Right forelimb (tissue), 1 donor: ENCODE results near the gene COQ2.
A peak's percentile ranks its signal among the peaks of the same experiment; 100 is the strongest.
"Not testable (repeated sequence)": the region's sequence is repeated elsewhere in the genome, so short reads cannot be mapped to it uniquely, and the experiment has no call there.

ENCODE experiments used
- DNase-seq: peaks from one replicate; pipeline ENCODE4 v3.0.0-alpha.2; 2018

Gene COQ2

GRCh38 chr4:83282049-83282535 lies 2.5 kb downstream of the COQ2 start:
- peak; percentile 48 for DNase-seq

- DNase-seq: no peak
Measured at GRCh38 chr4:83281307-83281706, 3.3 kb downstream of the COQ2 start.

- no peak for DNase-seq
Measured at GRCh38 chr4:83276299-83277040, 8.1 kb downstream of the COQ2 start.

- not testable (repeated sequence) for DNase-seq
Measured at GRCh38 chr4:83273926-83274325, 10.7 kb downstream of the COQ2 start.

GRCh38 chr4:83272900-83273299 lies 11.7 kb downstream of the COQ2 start:
- no peak for DNase-seq

- DNase-seq: no peak
Measured at GRCh38 chr4:83269256-83269655, 15.3 kb downstream of the COQ2 start.

- DNase-seq: no peak
Measured at GRCh38 chr4:83268491-83268890, 16.1 kb downstream of the COQ2 start.

GRCh38 chr4:83267830-83268475 lies 16.6 kb downstream of the COQ2 start:
- no peak for DNase-seq

- DNase-seq: no peak
Measured at GRCh38 chr4:83267121-83267829, 17.3 kb downstream of the COQ2 start.

GRCh38 chr4:83266689-83267088 lies 17.9 kb downstream of the COQ2 start:
- DNase-seq: no peak

GRCh38 chr4:83263106-83263505 lies 21.5 kb downstream of the COQ2 start:
- DNase-seq: no peak

GRCh38 chr4:83262682-83263081 lies 21.9 kb downstream of the COQ2 start:
- DNase-seq: no peak

GRCh38 chr4:83261307-83261706 lies 23.3 kb downstream of the COQ2 start:
- no peak for DNase-seq

GRCh38 chr4:83259586-83259985 lies 25.0 kb downstream of the COQ2 start:
- DNase-seq: no peak

- DNase-seq: no peak
Measured at GRCh38 chr4:83258461-83258860, 26.1 kb downstream of the COQ2 start.

- DNase-seq: no peak
Measured at GRCh38 chr4:83257811-83258210, 26.8 kb downstream of the COQ2 start.

GRCh38 chr4:83255584-83255983 lies 29.0 kb downstream of the COQ2 start:
- DNase-seq: no peak

- DNase-seq: no peak
Measured at GRCh38 chr4:83252782-83253405, 31.7 kb downstream of the COQ2 start.

GRCh38 chr4:83251447-83251830 lies 33.2 kb downstream of the COQ2 start:
- no peak for DNase-seq

- DNase-seq: no peak
Measured at GRCh38 chr4:83250687-83251446, 33.7 kb downstream of the COQ2 start.

GRCh38 chr4:83248486-83248885 lies 36.1 kb downstream of the COQ2 start:
- no peak for DNase-seq
